HCT116 (cell line): ENCODE data around the gene MYH10. TPM values are rescaled to one million over a fixed set of nuclear protein-coding genes. Genes with fewer than 3 reads are reported as not detected.

Experiments used
- ATAC-seq: fragments of 200-7000 bp; cut with Tn5 transposase; 2 replicates; pipeline ENCODE4 v1.9.1; 2020; ENCODE audit warnings: mild to moderate bottlenecking, moderate library complexity
- BruUV-seq: library from RNA; stranded (reverse); fragments of 400-500 nt; replicated peaks from 2 replicates; lab custom pipeline; 2021; lab: Mats Ljungman, UMichigan
- CTCF ChIA-PET: fragments of 300-600 bp; sonication (Branson Sonifier 250); formaldehyde crosslinking; loops from one replicate; lab custom pipeline; 2021; ENCODE audit warnings: antibody characterized with exemption; lab: Charles Lee
- POLR2A ChIA-PET: fragments of 300-600, 350-600 bp; sonication (Branson Sonifier 250); formaldehyde crosslinking; loops from one replicate; lab custom pipeline; 2021; ENCODE audit warnings: antibody characterized with exemption; lab: Charles Lee
- RAD21 ChIA-PET, 2 experiments: fragments of 300-600 bp; sonication (Branson Sonifier 250); formaldehyde crosslinking; loops; one replicate each; lab custom pipeline; 2023; ENCODE audit warnings: low total read pairs in 2 of 2; ENCODE audit not compliant: uncharacterized antibody in 2 of 2, unreplicated experiment in 2 of 2, low non-redundant PET in 1 of 2; lab: Charles Lee
- DNase-seq: peaks from one replicate; pipeline ENCODE4 v3.0.0-alpha.2; 2010; ENCODE audit warnings: low read depth, low spot score
- H2AFZ ChIP-seq: fragments of 200-600 bp; shearing (Covaris generic), sonication (generic); 2 replicates; pipeline ENCODE4 v1.6.1; 2017; ENCODE audit warnings: low read depth, mixed run types, mixed read lengths, antibody characterized with exemption, low read length; ENCODE audit not compliant: poor library complexity, severe bottlenecking
- H3K27ac ChIP-seq: 2 replicates; pipeline ENCODE4 v1.5.1; 2012; ENCODE audit warnings: low read depth, low read length
- H3K27me3 ChIP-seq: fragments of 200-600 bp; sonication (generic); 2 replicates; pipeline ENCODE4 v1.6.1; 2016; ENCODE audit warnings: mixed run types, low read length, mixed read lengths; ENCODE audit not compliant: insufficient read depth
- H3K36me3 ChIP-seq, 2 experiments: fragments of 200-500 bp in 1 of 2; fragments of 200-600 bp in 1 of 2; sonication (Bioruptor generic) in 1 of 2; sonication (generic) in 1 of 2; 2 replicates each; pipeline versions ENCODE4 v1.5.1 to v1.6.1; 2014 to 2016; ENCODE audit warnings: low read length in 2 of 2, inconsistent platforms in 1 of 2, mixed read lengths in 1 of 2, mixed run types in 1 of 2; ENCODE audit not compliant: insufficient read depth in 2 of 2, control insufficient read depth in 1 of 2
- H3K4me1 ChIP-seq, 2 experiments: fragments of 200-600 bp in 1 of 2; sonication (generic) in 1 of 2; 2 replicates each; pipeline versions ENCODE4 v1.5.1 to v1.6.1; 2012 to 2017; ENCODE audit warnings: low read length in 2 of 2, inconsistent platforms in 1 of 2, mild to moderate bottlenecking in 1 of 2, mixed read lengths in 1 of 2, mixed run types in 1 of 2, moderate library complexity in 1 of 2; ENCODE audit not compliant: insufficient read depth in 2 of 2, control insufficient read depth in 1 of 2
- H3K4me2 ChIP-seq: fragments of 200-600 bp; sonication (generic); 2 replicates; pipeline ENCODE4 v1.6.1; 2017; ENCODE audit warnings: mixed run types, low read length, mixed read lengths
- H3K4me3 ChIP-seq, 2 experiments: fragments of 200-600 bp in 1 of 2; sonication (generic) in 1 of 2; replicated peaks in 1 of 2; 2 replicates each; pipeline ENCODE4 v1.5.1; 2011 to 2016; ENCODE audit warnings: low read length in 2 of 2, control low read depth in 1 of 2, low read depth in 1 of 2, mild to moderate bottlenecking in 1 of 2, mixed read lengths in 1 of 2, mixed run types in 1 of 2
- H3K79me2 ChIP-seq: fragments of 200-600 bp; sonication (generic); 2 replicates; pipeline ENCODE4 v1.6.1; 2017; ENCODE audit warnings: mild to moderate bottlenecking, mixed run types, low read length, moderate library complexity, mixed read lengths; ENCODE audit not compliant: insufficient read depth
- H3K9ac ChIP-seq: fragments of 200-600 bp; sonication (generic); 2 replicates; pipeline ENCODE4 v1.6.1; 2016; ENCODE audit warnings: low read length, mixed read lengths
- H3K9me2 ChIP-seq: fragments of 200-600 bp; sonication (generic), shearing (Covaris generic); 2 replicates; pipeline ENCODE4 v1.6.1; 2017; ENCODE audit warnings: mixed run types, mild to moderate bottlenecking, moderate library complexity; ENCODE audit not compliant: insufficient read depth
- H3K9me3 ChIP-seq, 2 experiments: fragments of 200-500 bp in 1 of 2; fragments of 200-600 bp in 1 of 2; sonication (Bioruptor generic) in 1 of 2; sonication (generic) in 1 of 2; 2 replicates each; pipeline ENCODE4 v1.6.1; 2014 to 2017; ENCODE audit warnings: low read length in 2 of 2, mixed read lengths in 2 of 2, inconsistent platforms in 1 of 2, low read depth in 1 of 2, mild to moderate bottlenecking in 1 of 2, mixed run types in 1 of 2, moderate library complexity in 1 of 2; ENCODE audit not compliant: control insufficient read depth in 1 of 2, insufficient read depth in 1 of 2
- H4K20me1 ChIP-seq: fragments of 200-600 bp; sonication (generic), shearing (Covaris generic); 2 replicates; pipeline ENCODE4 v1.6.1; 2017; ENCODE audit warnings: mixed run types, mild to moderate bottlenecking, moderate library complexity; ENCODE audit not compliant: insufficient read depth
- CEBPB ChIP-seq: IDR thresholded peaks from 2 replicates; pipeline ENCODE4 v1.6.1; 2012; ENCODE audit warnings: low read depth
- EGR1 ChIP-seq: IDR thresholded peaks from 2 replicates; pipeline ENCODE4 v1.6.1; 2012; ENCODE audit warnings: low read depth
- ELF1 ChIP-seq: IDR thresholded peaks from 2 replicates; pipeline ENCODE4 v1.6.1; 2012; ENCODE audit warnings: low read depth, borderline replicate concordance
- EZH2 ChIP-seq: fragments of 200-600 bp; sonication (generic); IDR thresholded peaks from 2 replicates; pipeline ENCODE4 v1.6.1; 2017; ENCODE audit warnings: antibody characterized with exemption, mixed run types
- FOSL1 ChIP-seq: IDR thresholded peaks from 2 replicates; pipeline ENCODE4 v1.6.1; 2012; ENCODE audit warnings: low read depth
- JUND ChIP-seq: IDR thresholded peaks from 2 replicates; pipeline ENCODE4 v1.6.1; 2012
- POLR2A ChIP-seq: IDR thresholded peaks from 2 replicates; pipeline ENCODE4 v1.7.0; 2011; ENCODE audit warnings: borderline replicate concordance; ENCODE audit not compliant: insufficient read depth, insufficient read length; ENCODE audit errors: extremely low read depth
- POLR2AphosphoS5 ChIP-seq: IDR thresholded peaks from 2 replicates; pipeline ENCODE4 v1.6.1; 2011; ENCODE audit warnings: mild to moderate bottlenecking, low read depth, low read length, moderate library complexity
- RAD21 ChIP-seq: IDR thresholded peaks from 2 replicates; pipeline ENCODE4 v1.6.1; 2012; ENCODE audit warnings: low read depth, mild to moderate bottlenecking
- REST ChIP-seq: IDR thresholded peaks from 2 replicates; pipeline ENCODE4 v1.6.1; 2012; ENCODE audit warnings: low read depth
- SIN3A ChIP-seq: IDR thresholded peaks from 2 replicates; pipeline ENCODE4 v1.6.1; 2012; ENCODE audit warnings: low read depth
- SP1 ChIP-seq: IDR thresholded peaks from 2 replicates; pipeline ENCODE4 v1.6.1; 2012; ENCODE audit warnings: low read depth
- SRF ChIP-seq: IDR thresholded peaks from 2 replicates; pipeline ENCODE4 v1.6.1; 2012; ENCODE audit warnings: low read depth
- YY1 ChIP-seq: IDR thresholded peaks from 2 replicates; pipeline ENCODE4 v1.6.1; 2011; ENCODE audit warnings: low read length, low read depth, moderate library complexity, mild to moderate bottlenecking; ENCODE audit not compliant: insufficient replicate concordance; ENCODE audit errors: extremely low read depth
- ZBTB33 ChIP-seq: IDR thresholded peaks from 2 replicates; pipeline ENCODE4 v1.6.1; 2011; ENCODE audit warnings: mild to moderate bottlenecking, low read length, moderate library complexity; ENCODE audit not compliant: insufficient replicate concordance; ENCODE audit errors: extremely low read depth
- ZFX ChIP-seq: fragments of 450-650 bp; IDR thresholded peaks from 2 replicates; pipeline ENCODE4 v1.6.1; 2017
- ZNF274 ChIP-seq: fragments of 200-500 bp; sonication (Bioruptor generic); IDR thresholded peaks from 2 replicates; pipeline ENCODE4 v1.6.1; 2014; ENCODE audit warnings: mild to moderate bottlenecking, low read depth, low read length, inconsistent platforms
- intact Hi-C: fragments of 100-400 bp; cut with micrococcal nuclease; formaldehyde crosslinking; loops from 2 replicates; pipeline ENCODE4 v1.10.0; 2022
- total RNA-seq: library from RNA; stranded (reverse); gene quantifications from one replicate; pipeline ENCODE4 v1.2.1, GENCODE V29; 2021; ENCODE audit not compliant: unreplicated experiment
- TF ChIP-seq, protein P1 (sequence below): IDR thresholded peaks from 2 replicates; pipeline ENCODE4 v1.6.1; 2012
- TF ChIP-seq, protein P2 (sequence below), 3 experiments: fragments of 200-600 bp in 1 of 3; sonication (generic) in 1 of 3; IDR thresholded peaks in 2 of 3; conservative IDR thresholded peaks in 1 of 3; 2 replicates each; pipeline ENCODE4 v1.5.1; 2012 to 2017; ENCODE audit warnings: low read depth in 2 of 3, low read length in 2 of 3, antibody characterized with exemption in 1 of 3, borderline replicate concordance in 1 of 3, control low read depth in 1 of 3, mild to moderate bottlenecking in 1 of 3, mixed read lengths in 1 of 3, mixed run types in 1 of 3, moderate library complexity in 1 of 3; ENCODE audit not compliant: insufficient read depth in 1 of 3

MYH10 gene
- total RNA-seq, 1 experiment from 2014 or later: 39.2 TPM

GRCh38 chr17:8614988-8615387 is 15.5 kb downstream of the MYH10 start:
- no peaks in the 10 kb centered on the region for H3K9me2 ChIP-seq
- H3K36me3 ChIP-seq: no peaks in the 10 kb centered on the region
- peaks cover 31% of the 10 kb centered on the region for H3K79me2 ChIP-seq
- H4K20me1 ChIP-seq: no peaks in the 10 kb centered on the region
- intact Hi-C loops: no loop called here
- no peak for ATAC-seq
- POLR2A ChIA-PET: no interaction called here
- CTCF ChIA-PET: no interaction called here
- H3K27ac ChIP-seq: no peak overlapping the region
- no peak for DNase-seq
- RAD21 ChIA-PET: no interaction called here
- no peak overlapping the region for H3K9ac ChIP-seq
- no TSS peak for BruUV-seq
- TF ChIP-seq ZNF274 (no peak), CEBPB (no peak), SP1 (no peak), EGR1 (no peak), ELF1 (no peak), ZFX (no peak), EZH2 (no peak), POLR2AphosphoS5 (no peak), JUND (no peak), SIN3A (no peak), RAD21 (no peak), SRF (no peak), POLR2A (no peak), REST (no peak), ZBTB33 (no peak), YY1 (no peak), FOSL1 (no peak)
- TF ChIP-seq, protein P1, sequence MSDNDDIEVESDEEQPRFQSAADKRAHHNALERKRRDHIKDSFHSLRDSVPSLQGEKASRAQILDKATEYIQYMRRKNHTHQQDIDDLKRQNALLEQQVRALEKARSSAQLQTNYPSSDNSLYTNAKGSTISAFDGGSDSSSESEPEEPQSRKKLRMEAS: no peak
- TF ChIP-seq, protein P2, sequence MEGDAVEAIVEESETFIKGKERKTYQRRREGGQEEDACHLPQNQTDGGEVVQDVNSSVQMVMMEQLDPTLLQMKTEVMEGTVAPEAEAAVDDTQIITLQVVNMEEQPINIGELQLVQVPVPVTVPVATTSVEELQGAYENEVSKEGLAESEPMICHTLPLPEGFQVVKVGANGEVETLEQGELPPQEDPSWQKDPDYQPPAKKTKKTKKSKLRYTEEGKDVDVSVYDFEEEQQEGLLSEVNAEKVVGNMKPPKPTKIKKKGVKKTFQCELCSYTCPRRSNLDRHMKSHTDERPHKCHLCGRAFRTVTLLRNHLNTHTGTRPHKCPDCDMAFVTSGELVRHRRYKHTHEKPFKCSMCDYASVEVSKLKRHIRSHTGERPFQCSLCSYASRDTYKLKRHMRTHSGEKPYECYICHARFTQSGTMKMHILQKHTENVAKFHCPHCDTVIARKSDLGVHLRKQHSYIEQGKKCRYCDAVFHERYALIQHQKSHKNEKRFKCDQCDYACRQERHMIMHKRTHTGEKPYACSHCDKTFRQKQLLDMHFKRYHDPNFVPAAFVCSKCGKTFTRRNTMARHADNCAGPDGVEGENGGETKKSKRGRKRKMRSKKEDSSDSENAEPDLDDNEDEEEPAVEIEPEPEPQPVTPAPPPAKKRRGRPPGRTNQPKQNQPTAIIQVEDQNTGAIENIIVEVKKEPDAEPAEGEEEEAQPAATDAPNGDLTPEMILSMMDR (IDR thresholded peaks at IDR 0.05 in 2 of 3, conservative IDR thresholded peaks at IDR 0.05 in 1 of 3; ENCODE audit: borderline replicate concordance in 1 of 3, insufficient read depth in 1 of 3, low read depth in 2 of 3, low read length in 2 of 3): no peak
- H3K9me3 ChIP-seq: no peaks in the 10 kb centered on the region
- no peaks in the 10 kb centered on the region for H3K4me1 ChIP-seq
- H2AFZ ChIP-seq: no peak overlapping the region
- no peaks in the 10 kb centered on the region for H3K27me3 ChIP-seq
- H3K4me2 ChIP-seq: no peak overlapping the region
- H3K4me3 ChIP-seq: no peak overlapping the region
